A549 (cell line): Measurements from ENCODE around the gene CMYA5. TPM values are rescaled to one million over a fixed set of nuclear protein-coding genes. Genes with fewer than 3 reads are reported as not detected.

ENCODE experiments used
- ATAC-seq, 2 experiments: fragments of 200-7000 bp in 1 of 2; fragments of >200 bp in 1 of 2; cut with Nextera tagmentation in 1 of 2; cut with Tn5 transposase in 1 of 2; 3 replicates each; pipeline versions ENCODE4 v1.8.0 to v1.9.1; 2018 to 2020; ENCODE audit warnings: mild to moderate bottlenecking in 1 of 2, moderate library complexity in 1 of 2
- CTCF ChIA-PET: fragments of 300-600 bp; sonication (Branson Sonifier 250); formaldehyde crosslinking; extraction: SDS; loops from one replicate; lab custom pipeline; 2021; ENCODE audit warnings: antibody characterized with exemption, inconsistent platforms; lab: Yijun Ruan, JAX
- POLR2A ChIA-PET: fragments of 350-600 bp; formaldehyde crosslinking; extraction: SDS; loops from one replicate; lab custom pipeline; 2021; ENCODE audit warnings: antibody characterized with exemption, inconsistent platforms; lab: Yijun Ruan, JAX
- DNase-seq, 2 experiments: peaks; one replicate each; pipeline versions ENCODE4 v3.0.0 to v3.0.0-alpha.2; 2011 to 2016; ENCODE audit warnings: low read depth in 1 of 2, low spot score in 1 of 2
- FAIRE-seq: peaks from 2 replicates; lab custom pipeline; 2011; peaks lifted over from hg19 to GRCh38; lab: Jason Lieb, UNC
- H3K27ac ChIP-seq, 2 experiments: fragments of >200 bp; sonication (Bioruptor Twin); formaldehyde crosslinking; 3 replicates each; pipeline ENCODE4 v1.5.1; 2016 to 2017
- H3K4me1 ChIP-seq: fragments of >200 bp; sonication (Bioruptor Twin); formaldehyde crosslinking; 3 replicates; pipeline ENCODE4 v1.6.1; 2016
- H3K4me2 ChIP-seq: fragments of >200 bp; sonication (Bioruptor Twin); formaldehyde crosslinking; 3 replicates; pipeline ENCODE4 v1.6.1; 2016
- H3K4me3 ChIP-seq: fragments of >200 bp; sonication (Bioruptor Twin); formaldehyde crosslinking; 3 replicates; pipeline ENCODE4 v1.5.1; 2016
- H3K9me3 ChIP-seq: fragments of >200 bp; sonication (Bioruptor Twin); formaldehyde crosslinking; 3 replicates; pipeline ENCODE4 v1.6.1; 2016
- ATOH8 ChIP-seq: fragments of 250-450 bp; sonication (Bioruptor Pico); IDR thresholded peaks from 2 replicates; pipeline ENCODE4 v1.5.0; 2020; ENCODE audit warnings: low read depth, mild to moderate bottlenecking, moderate library complexity
- BHLHE40 ChIP-seq: IDR thresholded peaks from 2 replicates; pipeline ENCODE4 v1.6.1; 2012; ENCODE audit warnings: low read depth, low read length, inconsistent platforms
- CBX2 ChIP-seq: fragments of 200-600 bp; sonication (generic); IDR thresholded peaks from 2 replicates; pipeline ENCODE4 v1.6.1; 2016; ENCODE audit warnings: low read depth, mild to moderate bottlenecking, borderline replicate concordance
- CEBPB ChIP-seq, 2 experiments: fragments of >200 bp in 1 of 2; sonication (Bioruptor Twin) in 1 of 2; formaldehyde crosslinking in 1 of 2; IDR thresholded peaks; 2 replicates each; pipeline ENCODE4 v1.6.1; 2012 to 2016
- CHD2 ChIP-seq: fragments of 150-350 bp; IDR thresholded peaks from 2 replicates; pipeline ENCODE4 v1.6.1; 2014; ENCODE audit warnings: low read length; ENCODE audit not compliant: partially characterized antibody
- EHMT2 ChIP-seq: fragments of 200-600 bp; sonication (generic); IDR thresholded peaks from 2 replicates; pipeline ENCODE4 v1.6.1; 2016; ENCODE audit warnings: antibody characterized with exemption, low read depth, mild to moderate bottlenecking, moderate library complexity
- FOSB ChIP-seq: fragments of 250-450 bp; sonication (Bioruptor Pico); IDR thresholded peaks from 2 replicates; pipeline ENCODE4 v1.5.0; 2020; ENCODE audit warnings: mild to moderate bottlenecking, moderate library complexity
- FOSL2 ChIP-seq, 2 experiments: fragments of 450-650 bp in 1 of 2; fragments of >200 bp in 1 of 2; sonication (Bioruptor Twin) in 1 of 2; formaldehyde crosslinking; IDR thresholded peaks; 2 replicates each; pipeline versions ENCODE4 v1.5.0 to v1.6.1; 2016 to 2020; ENCODE audit warnings: mild to moderate bottlenecking in 1 of 2, moderate library complexity in 1 of 2
- HEYL ChIP-seq: fragments of 250-450 bp; sonication (Bioruptor Pico); IDR thresholded peaks from 2 replicates; pipeline ENCODE4 v1.8.0; 2021; ENCODE audit warnings: mild to moderate bottlenecking, moderate library complexity
- HMGXB4 ChIP-seq: fragments of 250-450 bp; sonication (Bioruptor Pico); IDR thresholded peaks from 2 replicates; pipeline ENCODE4 v1.5.0; 2021; ENCODE audit warnings: mild to moderate bottlenecking, moderate library complexity, borderline replicate concordance
- HOXB5 ChIP-seq: fragments of 250-450 bp; sonication (Bioruptor Pico); IDR thresholded peaks from 2 replicates; pipeline ENCODE4 v1.5.0; 2020; ENCODE audit warnings: mild to moderate bottlenecking, moderate library complexity
- PHF8 ChIP-seq: fragments of 200-600 bp; sonication (generic); IDR thresholded peaks from 2 replicates; pipeline ENCODE4 v1.6.1; 2016; ENCODE audit warnings: low read depth, mild to moderate bottlenecking, antibody characterized with exemption, moderate library complexity, borderline replicate concordance
- RAD21 ChIP-seq, 2 experiments: fragments of >200 bp in 1 of 2; sonication (Bioruptor Twin) in 1 of 2; formaldehyde crosslinking in 1 of 2; IDR thresholded peaks in 1 of 2; conservative IDR thresholded peaks in 1 of 2; 2 replicates in 1 of 2; 3 replicates in 1 of 2; pipeline ENCODE4 v1.6.1; 2012 to 2018; ENCODE audit warnings: inconsistent platforms in 1 of 2
- SMC3 ChIP-seq: fragments of >200 bp; sonication (Bioruptor Twin); formaldehyde crosslinking; IDR thresholded peaks from 3 replicates; pipeline ENCODE4 v1.6.1; 2018; ENCODE audit warnings: inconsistent platforms
- TFCP2L1 ChIP-seq: fragments of 250-450 bp; sonication (Bioruptor Pico); IDR thresholded peaks from 2 replicates; pipeline ENCODE4 v1.5.0; 2021; ENCODE audit warnings: mild to moderate bottlenecking
- WGBS: methylation state at CpG from one replicate; pipeline ENCODE4 v1.1.6; 2017; ENCODE audit errors: missing lambda C conversion rate; 5-methylcytosine and 5-hydroxymethylcytosine counted together
- polyA plus RNA-seq, 4 experiments: library from polyadenylated mRNA; depleted of rRNA in 3 of 4; stranded (reverse); fragments of >200 nt; fragmentation: RNase III in 1 of 4; extraction: RNeasy Plus Mini Kit Qiagen cat#74134 plus additional on column Dnase treatment in 1 of 4; gene quantifications; 2 replicates in 3 of 4; 3 replicates in 1 of 4; pipeline ENCODE4 v1.2.3, GENCODE V29; 2011 to 2017
- TF ChIP-seq, protein P1 (sequence below): fragments of 450-650 bp; IDR thresholded peaks from 2 replicates; pipeline ENCODE4 v1.6.1; 2014; ENCODE audit warnings: antibody characterized with exemption
- TF ChIP-seq, protein P2 (sequence below): fragments of >200 bp; sonication (Bioruptor Twin); formaldehyde crosslinking; IDR thresholded peaks from 3 replicates; pipeline ENCODE4 v1.5.1; 2016
- TF ChIP-seq, protein P3 (sequence below): IDR thresholded peaks from 2 replicates; pipeline ENCODE4 v1.6.1; 2012
- TF ChIP-seq, protein P4 (sequence below): fragments of >200 bp; sonication (Bioruptor Twin); formaldehyde crosslinking; IDR thresholded peaks from 2 replicates; pipeline ENCODE4 v1.6.1; 2016

Gene CMYA5
- polyA plus RNA-seq, 2 of the 4 experiments (the other 2 are of a cell fraction): 0.10 to 0.61 TPM

- TF ChIP-seq BHLHE40: no peak
Measured at GRCh38 chr5:79684782-79685181, 4.9 kb upstream of the CMYA5 start (continued).

GRCh38 chr5:79685627-79686026 is 4.0 kb upstream of the CMYA5 start:
- WGBS: 64% methylated on average over 3 of the region's 3 CpGs
- no peaks in the 10 kb centered on the region for H3K9me3 ChIP-seq
- no peak overlapping the region for H3K4me3 ChIP-seq
- TF ChIP-seq ATOH8: no peak
- no peak for TF ChIP-seq FOSB (CRISPR knock-in tag)
- TF ChIP-seq, protein P1, sequence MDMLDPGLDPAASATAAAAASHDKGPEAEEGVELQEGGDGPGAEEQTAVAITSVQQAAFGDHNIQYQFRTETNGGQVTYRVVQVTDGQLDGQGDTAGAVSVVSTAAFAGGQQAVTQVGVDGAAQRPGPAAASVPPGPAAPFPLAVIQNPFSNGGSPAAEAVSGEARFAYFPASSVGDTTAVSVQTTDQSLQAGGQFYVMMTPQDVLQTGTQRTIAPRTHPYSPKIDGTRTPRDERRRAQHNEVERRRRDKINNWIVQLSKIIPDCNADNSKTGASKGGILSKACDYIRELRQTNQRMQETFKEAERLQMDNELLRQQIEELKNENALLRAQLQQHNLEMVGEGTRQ: no peak
- TF ChIP-seq, protein P2, sequence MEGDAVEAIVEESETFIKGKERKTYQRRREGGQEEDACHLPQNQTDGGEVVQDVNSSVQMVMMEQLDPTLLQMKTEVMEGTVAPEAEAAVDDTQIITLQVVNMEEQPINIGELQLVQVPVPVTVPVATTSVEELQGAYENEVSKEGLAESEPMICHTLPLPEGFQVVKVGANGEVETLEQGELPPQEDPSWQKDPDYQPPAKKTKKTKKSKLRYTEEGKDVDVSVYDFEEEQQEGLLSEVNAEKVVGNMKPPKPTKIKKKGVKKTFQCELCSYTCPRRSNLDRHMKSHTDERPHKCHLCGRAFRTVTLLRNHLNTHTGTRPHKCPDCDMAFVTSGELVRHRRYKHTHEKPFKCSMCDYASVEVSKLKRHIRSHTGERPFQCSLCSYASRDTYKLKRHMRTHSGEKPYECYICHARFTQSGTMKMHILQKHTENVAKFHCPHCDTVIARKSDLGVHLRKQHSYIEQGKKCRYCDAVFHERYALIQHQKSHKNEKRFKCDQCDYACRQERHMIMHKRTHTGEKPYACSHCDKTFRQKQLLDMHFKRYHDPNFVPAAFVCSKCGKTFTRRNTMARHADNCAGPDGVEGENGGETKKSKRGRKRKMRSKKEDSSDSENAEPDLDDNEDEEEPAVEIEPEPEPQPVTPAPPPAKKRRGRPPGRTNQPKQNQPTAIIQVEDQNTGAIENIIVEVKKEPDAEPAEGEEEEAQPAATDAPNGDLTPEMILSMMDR: no peak
- TF ChIP-seq PHF8: no peak
- TF ChIP-seq, protein P3, sequence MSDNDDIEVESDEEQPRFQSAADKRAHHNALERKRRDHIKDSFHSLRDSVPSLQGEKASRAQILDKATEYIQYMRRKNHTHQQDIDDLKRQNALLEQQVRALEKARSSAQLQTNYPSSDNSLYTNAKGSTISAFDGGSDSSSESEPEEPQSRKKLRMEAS: no peak
- TF ChIP-seq RAD21 (conservative IDR thresholded peaks at IDR 0.05 in 1 of 2, IDR thresholded peaks at IDR 0.05 in 1 of 2): no peak
- TF ChIP-seq TFCP2L1: no peak
- no peak for TF ChIP-seq EHMT2
- TF ChIP-seq FOSL2 (IDR thresholded peaks at IDR 0.05): no peak
- no peak for TF ChIP-seq FOSL2 (CRISPR knock-in tag; IDR thresholded peaks at IDR 0.05)
- TF ChIP-seq CEBPB (IDR thresholded peaks at IDR 0.05): no peak
- TF ChIP-seq SMC3: no peak
- TF ChIP-seq, protein P4, sequence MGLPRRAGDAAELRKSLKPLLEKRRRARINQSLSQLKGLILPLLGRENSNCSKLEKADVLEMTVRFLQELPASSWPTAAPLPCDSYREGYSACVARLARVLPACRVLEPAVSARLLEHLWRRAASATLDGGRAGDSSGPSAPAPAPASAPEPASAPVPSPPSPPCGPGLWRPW: no peak
- no peak for TF ChIP-seq HEYL (CRISPR knock-in tag)
- TF ChIP-seq CBX2: no peak
- TF ChIP-seq CHD2: no peak
- no peak for TF ChIP-seq HOXB5 (CRISPR knock-in tag)
- no peak for FAIRE-seq
- no peak for DNase-seq
- H3K27ac ChIP-seq: no peak overlapping the region
- CTCF ChIA-PET: interaction anchor here (0.7 kb wide), 1 partner anchor 17 kb away, joined by 5 read pairs; no protein-coding TSS in a partner anchor
- POLR2A ChIA-PET: no interaction called here
- no peak for ATAC-seq
- H3K4me2 ChIP-seq: no peak overlapping the region
- H3K4me1 ChIP-seq: peaks cover 15% of the 10 kb centered on the region; the same call in 2 of the 3 replicates

GRCh38 chr5:79686799-79687198 is 2.8 kb upstream of the CMYA5 start:
- CTCF ChIA-PET: no interaction called here
- no peak overlapping the region for H3K4me3 ChIP-seq
- no peak for TF ChIP-seq FOSB (CRISPR knock-in tag)
- TF ChIP-seq HMGXB4 (CRISPR knock-in tag): no peak
- TF ChIP-seq, all 56 proteins: peak for 0
- 100% methylated on average over 1 of the region's 1 CpG for WGBS
- no peak for FAIRE-seq
- Histone ChIP-seq H3K4me1 (peaks cover 15% of the 10 kb centered on the region; the same call in 2 of the 3 replicates), H3K9me3 (no peaks in the 10 kb centered on the region), H3K4me2 (no peak overlapping the region), H3K27ac (no peak overlapping the region)
- no peak for ATAC-seq
- POLR2A ChIA-PET: no interaction called here
- DNase-seq: no peak
